Fibroblast of lung (primary cell): Measurements from ENCODE around the gene N4BP2L1. TPM values are rescaled to one million over a fixed set of nuclear protein-coding genes. Genes with fewer than 3 reads are reported as not detected.

ENCODE experiments used
- DNase-seq, 2 donors: peaks; one replicate each; pipeline versions ENCODE4 v3.0.0 to v3.0.0-alpha.2; 2010; ENCODE audit warnings: low read depth in 2 of 2
- H2AFZ ChIP-seq: 2 replicates; pipeline ENCODE4 v1.5.1; 2012; ENCODE audit warnings: low read length, control low read depth, inconsistent platforms
- H3K27ac ChIP-seq: 2 replicates; pipeline ENCODE4 v1.5.1; 2011; ENCODE audit warnings: low read length, control low read depth; ENCODE audit not compliant: insufficient read depth
- H3K27me3 ChIP-seq: 2 replicates; pipeline ENCODE4 v1.5.1; 2011; ENCODE audit warnings: mild to moderate bottlenecking, low read length; ENCODE audit not compliant: control insufficient read depth, insufficient read depth
- H3K36me3 ChIP-seq: 2 replicates; pipeline ENCODE4 v1.5.1; 2011; ENCODE audit warnings: low read length; ENCODE audit not compliant: control insufficient read depth, insufficient read depth
- H3K4me1 ChIP-seq: 2 replicates; pipeline ENCODE4 v1.5.1; 2011; ENCODE audit warnings: low read length; ENCODE audit not compliant: control insufficient read depth, insufficient read depth; ENCODE audit errors: extremely low read depth
- H3K4me2 ChIP-seq: 2 replicates; pipeline ENCODE4 v1.5.1; 2011; ENCODE audit warnings: low read length, control low read depth; ENCODE audit not compliant: insufficient read depth; ENCODE audit errors: extremely low read depth
- H3K4me3 ChIP-seq, 4 experiments: fragments of 200-600 bp in 1 of 4; sonication (generic) in 1 of 4; replicated peaks in 1 of 4; 2 replicates each; pipeline ENCODE4 v1.5.1; 2011 to 2016; ENCODE audit warnings: low read length in 4 of 4, low read depth in 3 of 4, mild to moderate bottlenecking in 3 of 4, control low read depth in 2 of 4, inconsistent platforms in 1 of 4, mixed read lengths in 1 of 4; ENCODE audit not compliant: insufficient read depth in 1 of 4; ENCODE audit errors: control extremely low read depth in 1 of 4
- H3K79me2 ChIP-seq: 2 replicates; pipeline ENCODE4 v1.5.1; 2012; ENCODE audit warnings: mild to moderate bottlenecking, low read length, inconsistent platforms; ENCODE audit not compliant: control insufficient read depth, insufficient read depth
- H3K9ac ChIP-seq: 2 replicates; pipeline ENCODE4 v1.5.1; 2011; ENCODE audit warnings: mild to moderate bottlenecking, low read length, control low read depth; ENCODE audit not compliant: insufficient read depth
- H3K9me3 ChIP-seq: 2 replicates; pipeline ENCODE4 v1.5.1; 2012; ENCODE audit warnings: low read depth, low read length; ENCODE audit not compliant: control insufficient read depth, insufficient read depth
- H4K20me1 ChIP-seq: 2 replicates; pipeline ENCODE4 v1.5.1; 2011; ENCODE audit warnings: low read length; ENCODE audit not compliant: control insufficient read depth, insufficient read depth; ENCODE audit errors: extremely low read depth
- EZH2 ChIP-seq: IDR thresholded peaks from 2 replicates; pipeline ENCODE4 v1.5.1; 2012; ENCODE audit warnings: low read length, control low read depth, mild to moderate bottlenecking; ENCODE audit errors: missing control alignments
- polyA plus RNA-seq, 2 donors: library from polyadenylated mRNA; depleted of rRNA in 1 of 2; stranded (reverse) in 1 of 2; unstranded in 1 of 2; fragments of >200 nt; gene quantifications; 2 replicates each; pipeline ENCODE4 v1.2.1, GENCODE V29; 2011 to 2012; ENCODE audit warnings: missing spikeins in 1 of 2
- total RNA-seq: library from RNA; depleted of rRNA; stranded (reverse); fragments of >200 nt; gene quantifications from 2 replicates; pipeline ENCODE4 v1.2.1, GENCODE V29; 2014
- TF ChIP-seq, protein P1 (sequence below), 2 donors: IDR thresholded peaks in 1 of 2; conservative IDR thresholded peaks in 1 of 2; 1 replicate in 1 of 2; 2 replicates in 1 of 2; pipeline ENCODE4 v1.5.1; 2011 to 2012; ENCODE audit warnings: low read length in 2 of 2, control low read depth in 1 of 2, inconsistent platforms in 1 of 2, low read depth in 1 of 2, mild to moderate bottlenecking in 1 of 2

The N4BP2L1 gene
- total and polyA plus RNA-seq, 2 donors (not counting 1 experiment from before 2014, with no cell fraction given) = 2.7 to 5.9 TPM

GRCh38 chr13:32474999-32475792 is 47.3 kb upstream of the N4BP2L1 start:
- H3K9me3 ChIP-seq = no peaks in the 10 kb centered on the region
- no peaks in the 10 kb centered on the region for H3K27me3 ChIP-seq
- H3K36me3 ChIP-seq = no peaks in the 10 kb centered on the region
- TF ChIP-seq, protein P1, sequence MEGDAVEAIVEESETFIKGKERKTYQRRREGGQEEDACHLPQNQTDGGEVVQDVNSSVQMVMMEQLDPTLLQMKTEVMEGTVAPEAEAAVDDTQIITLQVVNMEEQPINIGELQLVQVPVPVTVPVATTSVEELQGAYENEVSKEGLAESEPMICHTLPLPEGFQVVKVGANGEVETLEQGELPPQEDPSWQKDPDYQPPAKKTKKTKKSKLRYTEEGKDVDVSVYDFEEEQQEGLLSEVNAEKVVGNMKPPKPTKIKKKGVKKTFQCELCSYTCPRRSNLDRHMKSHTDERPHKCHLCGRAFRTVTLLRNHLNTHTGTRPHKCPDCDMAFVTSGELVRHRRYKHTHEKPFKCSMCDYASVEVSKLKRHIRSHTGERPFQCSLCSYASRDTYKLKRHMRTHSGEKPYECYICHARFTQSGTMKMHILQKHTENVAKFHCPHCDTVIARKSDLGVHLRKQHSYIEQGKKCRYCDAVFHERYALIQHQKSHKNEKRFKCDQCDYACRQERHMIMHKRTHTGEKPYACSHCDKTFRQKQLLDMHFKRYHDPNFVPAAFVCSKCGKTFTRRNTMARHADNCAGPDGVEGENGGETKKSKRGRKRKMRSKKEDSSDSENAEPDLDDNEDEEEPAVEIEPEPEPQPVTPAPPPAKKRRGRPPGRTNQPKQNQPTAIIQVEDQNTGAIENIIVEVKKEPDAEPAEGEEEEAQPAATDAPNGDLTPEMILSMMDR (conservative IDR thresholded peaks at IDR 0.05 in 1 of 2, IDR thresholded peaks at IDR 0.05 in 1 of 2; ENCODE audit: low read depth in 1 of 2, low read length in 2 of 2) = no peak
- TF ChIP-seq EZH2 = no peak
- no peak overlapping the region for H3K27ac ChIP-seq
- H4K20me1 ChIP-seq = no peaks in the 10 kb centered on the region
- no peak overlapping the region for H2AFZ ChIP-seq
- H3K4me2 ChIP-seq = no peak overlapping the region
- no peak overlapping the region for H3K4me3 ChIP-seq
- no peak overlapping the region for H3K9ac ChIP-seq
- no peaks in the 10 kb centered on the region for H3K4me1 ChIP-seq
- no peak for DNase-seq
- no peaks in the 10 kb centered on the region for H3K79me2 ChIP-seq

GRCh38 chr13:32473650-32474049 is 45.7 kb upstream of the N4BP2L1 start:
- Histone ChIP-seq H3K9ac (no peak overlapping the region), H3K9me3 (no peaks in the 10 kb centered on the region), H3K4me2 (no peak overlapping the region), H3K79me2 (no peaks in the 10 kb centered on the region), H3K4me3 (no peak overlapping the region), H3K4me1 (no peaks in the 10 kb centered on the region), H3K27me3 (no peaks in the 10 kb centered on the region), H2AFZ (no peak overlapping the region), H4K20me1 (no peaks in the 10 kb centered on the region), H3K36me3 (no peaks in the 10 kb centered on the region), H3K27ac (no peak overlapping the region)
- DNase-seq = no peak
- TF ChIP-seq EZH2 = no peak
- TF ChIP-seq, protein P1 (conservative IDR thresholded peaks at IDR 0.05 in 1 of 2, IDR thresholded peaks at IDR 0.05 in 1 of 2; ENCODE audit: low read depth in 1 of 2, low read length in 2 of 2) = no peak

GRCh38 chr13:32472194-32472621 is 44.3 kb upstream of the N4BP2L1 start:
- Histone ChIP-seq H4K20me1 (no peaks in the 10 kb centered on the region), H3K4me1 (no peaks in the 10 kb centered on the region), H3K27ac (no peak overlapping the region), H3K4me2 (no peak overlapping the region), H3K9me3 (no peaks in the 10 kb centered on the region), H3K79me2 (no peaks in the 10 kb centered on the region), H3K27me3 (no peaks in the 10 kb centered on the region), H3K9ac (no peak overlapping the region), H3K36me3 (no peaks in the 10 kb centered on the region), H2AFZ (no peak overlapping the region), H3K4me3 (no peak overlapping the region)
- DNase-seq = peak in 1 of 2 donors; percentile 19
- TF ChIP-seq EZH2 = no peak
- TF ChIP-seq, protein P1 (conservative IDR thresholded peaks at IDR 0.05 in 1 of 2, IDR thresholded peaks at IDR 0.05 in 1 of 2; ENCODE audit: low read depth in 1 of 2, low read length in 2 of 2) = no peak
